Activated naive CD4-positive, alpha-beta T cell treated with anti-CD3 and anti-CD28 coated beads for 36 hours (primary cell): ENCODE results near the gene PPP2R5D. TPM values are rescaled to one million over a fixed set of nuclear protein-coding genes. Genes with fewer than 3 reads are reported as not detected.
A peak's percentile ranks its signal among the peaks of the same experiment; 100 is the strongest.
"Not testable (repeated sequence)": the region's sequence is repeated elsewhere in the genome, so short reads cannot be mapped to it uniquely, and the experiment has no call there.

Source experiments
- CTCF ChIA-PET: fragments of 350-600 bp; sonication (Branson Sonifier 250); formaldehyde crosslinking; loops from one replicate; lab custom pipeline; 2021; ENCODE audit warnings: antibody characterized with exemption; lab: Charles Lee
- DNase-seq: peaks from one replicate; pipeline ENCODE4 v3.0.0-alpha.2; 2020
- H3K27ac Mint-ChIP-seq: one replicate; pipeline ENCODE4 v1.8.0; 2021; ENCODE audit warnings: mild to moderate bottlenecking, mixed read lengths
- H3K27me3 Mint-ChIP-seq: one replicate; pipeline ENCODE4 v1.8.0; 2021; ENCODE audit warnings: low read depth, mixed read lengths
- H3K36me3 Mint-ChIP-seq: one replicate; pipeline ENCODE4 v1.8.0; 2021; ENCODE audit warnings: low read depth, mixed read lengths
- H3K4me1 Mint-ChIP-seq: one replicate; pipeline ENCODE4 v1.8.0; 2021; ENCODE audit warnings: low read depth, mixed read lengths
- H3K4me3 Mint-ChIP-seq: one replicate; pipeline ENCODE4 v1.8.0; 2021; ENCODE audit warnings: mild to moderate bottlenecking, moderate library complexity, mixed read lengths
- H3K9me3 Mint-ChIP-seq: one replicate; pipeline ENCODE4 v1.8.0; 2021; ENCODE audit warnings: mixed read lengths
- intact Hi-C: fragments of 100-400 bp; cut with micrococcal nuclease; formaldehyde crosslinking; loops from one replicate; pipeline ENCODE4 v1.15.1; 2023
- total RNA-seq, 2 experiments: library from RNA; stranded (reverse); gene quantifications; one replicate each; pipeline ENCODE4 v1.2.3, GENCODE V29; 2021

PPP2R5D gene
- total RNA-seq, 2 experiments from 2014 or later = 52.4 to 54.4 TPM

DNA sequence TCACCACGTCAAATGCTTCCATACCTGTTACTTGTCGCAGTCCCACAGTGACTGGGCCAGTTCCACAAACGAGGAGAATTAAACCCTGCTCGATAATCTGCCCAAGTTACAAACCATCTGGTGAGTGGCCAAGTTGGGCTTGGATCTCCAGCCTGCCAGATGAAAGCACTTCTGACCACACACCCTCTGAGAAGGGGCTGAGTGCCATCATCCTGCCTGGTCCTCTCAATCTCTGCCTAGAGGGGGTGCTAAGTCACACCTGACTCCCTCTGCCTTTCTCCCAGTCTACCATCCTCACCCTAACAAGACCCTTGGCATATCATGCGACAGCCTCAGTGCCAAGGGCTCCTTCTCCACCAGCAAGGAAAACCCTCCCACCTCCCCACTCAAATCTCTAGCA lies 52.8 kb downstream of the PPP2R5D start:
- CTCF ChIA-PET = no interaction called here
- Mint-ChIP-seq H3K27ac (no peak overlapping the region), H3K27me3 (no peaks in the 10 kb centered on the region), H3K36me3 (peaks cover 27% of the 10 kb centered on the region), H3K9me3 (no peaks in the 10 kb centered on the region), H3K4me1 (peaks cover 5% of the 10 kb centered on the region), H3K4me3 (no peak overlapping the region)
- no peak for DNase-seq
- intact Hi-C loops = no loop called here

DNA sequence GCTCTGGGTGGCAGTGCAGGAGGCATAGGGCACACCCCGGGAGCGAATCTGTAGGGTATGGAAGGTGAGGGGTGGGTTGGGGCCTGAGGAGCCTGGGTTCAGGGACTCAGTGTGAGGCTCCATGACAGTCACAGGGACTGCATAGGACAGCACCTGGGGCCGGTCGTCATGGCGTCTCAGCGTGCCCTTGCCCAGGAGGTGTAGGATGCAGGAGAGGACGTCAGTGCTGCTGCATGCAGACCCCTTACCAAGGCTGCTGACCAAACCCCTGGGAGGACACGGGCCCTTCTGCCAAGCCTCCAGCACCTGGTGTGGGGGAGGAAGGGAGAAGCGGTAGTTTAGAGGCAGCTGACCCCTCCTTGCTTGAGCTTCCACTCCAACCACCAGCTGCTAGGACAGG lies 53.3 kb downstream of the PPP2R5D start:
- intact Hi-C loops = no loop called here
- Mint-ChIP-seq H3K4me1 (peaks cover 5% of the 10 kb centered on the region), H3K27me3 (no peaks in the 10 kb centered on the region), H3K9me3 (no peaks in the 10 kb centered on the region), H3K36me3 (peaks cover 29% of the 10 kb centered on the region), H3K4me3 (no peak overlapping the region), H3K27ac (no peak overlapping the region)
- CTCF ChIA-PET = no interaction called here
- no peak for DNase-seq

DNA sequence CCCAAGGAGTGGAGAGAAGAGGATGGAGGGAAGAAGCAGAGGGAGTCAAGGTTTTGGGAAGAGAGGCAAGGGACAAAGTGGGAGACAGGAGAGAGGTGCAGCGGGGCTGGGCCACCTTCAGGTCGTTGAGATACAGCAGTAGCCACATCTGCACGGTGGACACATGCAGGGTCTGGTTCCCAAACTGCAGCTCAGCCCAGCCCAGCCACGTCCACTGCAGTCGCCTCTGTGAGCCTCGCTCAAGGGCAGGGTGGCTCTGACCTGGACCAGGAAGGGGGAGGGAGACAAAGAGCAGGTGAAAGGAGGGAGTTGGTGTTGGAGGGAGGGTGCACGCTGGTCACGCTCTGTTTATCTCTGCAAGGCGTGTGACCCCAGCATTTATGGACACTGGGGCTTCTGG lies 54.4 kb downstream of the PPP2R5D start:
- CTCF ChIA-PET = no interaction called here
- no peaks in the 10 kb centered on the region for H3K27me3 Mint-ChIP-seq
- DNase-seq = no peak
- no peaks in the 10 kb centered on the region for H3K4me1 Mint-ChIP-seq
- intact Hi-C loops = no loop called here
- peaks cover 31% of the 10 kb centered on the region for H3K36me3 Mint-ChIP-seq
- no peak overlapping the region for H3K4me3 Mint-ChIP-seq
- H3K27ac Mint-ChIP-seq = no peak overlapping the region
- no peaks in the 10 kb centered on the region for H3K9me3 Mint-ChIP-seq

DNA sequence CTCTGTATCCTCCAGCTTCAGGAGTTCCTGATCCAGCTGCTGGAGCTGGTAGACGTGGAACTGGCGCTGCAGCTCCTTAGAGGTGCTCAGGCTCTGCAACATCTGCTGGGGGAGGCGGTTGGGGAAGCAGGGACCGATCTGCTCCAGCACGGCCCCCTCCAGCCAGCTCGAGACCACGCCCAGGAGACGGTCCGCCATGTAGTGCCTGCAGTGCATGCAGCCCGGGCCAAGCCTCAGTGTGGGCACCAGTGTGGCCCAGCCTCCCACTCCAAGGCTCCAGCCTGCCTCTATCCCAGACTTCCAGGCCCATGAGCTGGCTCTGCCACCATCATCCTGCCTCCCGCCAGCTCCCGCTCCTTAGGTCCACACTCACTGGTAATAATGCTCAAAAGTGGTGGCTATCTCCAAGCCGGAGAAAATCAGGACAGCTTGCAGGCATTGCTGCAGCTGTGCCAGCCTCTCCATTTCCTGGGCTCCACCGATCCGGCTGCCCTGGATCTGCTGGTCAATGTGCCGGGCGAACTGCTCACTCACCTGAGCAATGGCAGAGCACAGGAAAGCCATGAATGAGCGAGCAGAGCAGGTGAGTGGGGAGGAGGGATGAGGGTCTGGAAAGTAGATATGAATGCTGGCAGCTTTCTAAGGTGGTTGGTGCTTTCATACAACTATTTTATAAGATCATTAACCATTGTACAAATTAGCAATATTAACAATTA lies 56.3 kb downstream of the PPP2R5D start:
- Mint-ChIP-seq H3K36me3 (peaks cover 35% of the 10 kb centered on the region), H3K27ac (no peak overlapping the region), H3K4me3 (no peak overlapping the region), H3K27me3 (no peaks in the 10 kb centered on the region), H3K4me1 (no peaks in the 10 kb centered on the region), H3K9me3 (no peaks in the 10 kb centered on the region)
- CTCF ChIA-PET = no interaction called here
- DNase-seq = no peak
- intact Hi-C loops = no loop called here

DNA sequence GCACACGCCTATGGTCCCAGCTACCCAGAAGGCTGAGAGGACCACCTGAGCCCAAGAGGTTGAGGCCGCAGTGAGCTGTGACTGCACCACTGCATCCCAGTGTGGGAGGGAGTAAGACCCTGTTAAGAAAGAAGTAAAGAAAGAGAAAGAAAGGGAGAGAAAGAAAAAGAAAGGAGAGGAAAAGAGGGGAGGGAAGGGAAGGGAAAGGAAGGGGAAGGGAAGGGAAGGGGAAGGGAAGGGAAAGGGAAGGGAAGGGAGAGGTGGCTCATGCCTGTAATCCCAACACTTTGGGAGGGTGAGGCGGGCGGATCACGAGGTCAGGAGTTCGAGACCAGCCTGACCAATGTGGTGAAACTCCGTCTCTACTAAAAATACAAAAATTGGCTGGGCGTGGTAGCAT lies 57.1 kb downstream of the PPP2R5D start:
- H3K4me1 Mint-ChIP-seq, intact Hi-C loops, CTCF ChIA-PET, H3K4me3 Mint-ChIP-seq, H3K27me3 Mint-ChIP-seq, H3K9me3 Mint-ChIP-seq, H3K27ac Mint-ChIP-seq, DNase-seq: not testable (repeated sequence)
- peaks cover 34% of the 10 kb centered on the region for H3K36me3 Mint-ChIP-seq

GRCh38 chr6:43043310-43043709 lies 58.9 kb downstream of the PPP2R5D start:
- H3K4me3 Mint-ChIP-seq = no peak overlapping the region
- H3K9me3 Mint-ChIP-seq = no peaks in the 10 kb centered on the region
- peaks cover 32% of the 10 kb centered on the region for H3K36me3 Mint-ChIP-seq
- CTCF ChIA-PET = interaction anchor here (0.6 kb wide), 1 partner anchor 451 kb away, joined by 3 read pairs; no protein-coding TSS in a partner anchor
- no peak overlapping the region for H3K27ac Mint-ChIP-seq
- DNase-seq = no peak
- H3K4me1 Mint-ChIP-seq = no peaks in the 10 kb centered on the region
- no peaks in the 10 kb centered on the region for H3K27me3 Mint-ChIP-seq
- intact Hi-C loops = no loop called here

DNA sequence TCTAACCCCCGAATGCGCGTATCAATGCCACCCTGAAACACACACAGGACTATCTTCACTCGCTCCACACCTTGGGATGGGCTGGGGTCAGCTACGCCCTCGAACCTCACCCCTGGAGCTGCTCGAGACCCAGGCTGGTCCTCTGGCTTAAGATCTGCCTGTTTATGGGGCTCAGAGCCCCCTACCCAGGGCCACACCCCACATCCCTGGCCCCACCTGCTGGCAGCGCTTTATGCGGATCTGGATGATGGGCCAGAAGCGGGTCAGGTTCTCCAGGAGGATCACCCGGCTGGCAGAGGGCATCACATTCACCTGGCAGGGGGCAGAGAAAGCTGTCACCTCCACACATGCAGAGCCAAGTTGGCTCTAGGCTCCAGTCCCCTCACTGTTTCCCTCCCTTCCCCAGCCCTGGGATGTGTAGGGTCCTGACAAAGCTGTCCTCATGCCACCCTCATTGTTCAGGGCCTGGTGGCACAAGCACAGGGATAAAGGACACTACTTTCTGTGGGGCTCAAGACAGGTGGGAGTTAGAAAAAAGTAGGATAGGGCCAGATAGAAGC lies 61.1 kb downstream of the PPP2R5D start:
- Mint-ChIP-seq H3K27ac (no peak overlapping the region), H3K9me3 (no peaks in the 10 kb centered on the region), H3K36me3 (peaks cover 37% of the 10 kb centered on the region), H3K4me3 (no peak overlapping the region), H3K27me3 (no peaks in the 10 kb centered on the region), H3K4me1 (peaks cover under 1% of the 10 kb centered on the region)
- CTCF ChIA-PET = no interaction called here
- intact Hi-C loops = no loop called here
- no peak for DNase-seq

DNA sequence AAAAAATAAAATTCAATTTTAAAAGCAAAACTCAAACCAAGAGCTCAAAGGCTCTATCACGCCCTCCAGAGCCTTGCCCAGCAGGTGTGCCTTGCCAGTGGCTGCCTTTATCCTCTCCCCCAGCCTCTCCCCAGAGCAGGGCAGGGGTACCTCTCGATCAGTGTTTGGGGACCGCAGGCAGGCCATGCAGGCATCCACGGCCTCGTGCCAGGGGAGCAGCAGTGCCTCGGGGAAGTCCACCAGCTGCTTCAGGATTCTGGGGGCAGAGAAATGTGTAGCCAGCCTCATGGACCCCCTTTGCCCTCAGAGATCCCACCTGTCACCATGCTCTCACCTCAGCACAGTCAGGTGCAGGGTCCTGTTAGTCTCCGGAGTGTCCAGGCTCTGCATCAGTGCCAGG lies 63.6 kb downstream of the PPP2R5D start:
- peaks cover 30% of the 10 kb centered on the region for H3K36me3 Mint-ChIP-seq
- peaks cover 21% of the 10 kb centered on the region for H3K4me1 Mint-ChIP-seq
- H3K27me3 Mint-ChIP-seq = no peaks in the 10 kb centered on the region
- no peaks in the 10 kb centered on the region for H3K9me3 Mint-ChIP-seq
- intact Hi-C loops = no loop called here
- CTCF ChIA-PET = interaction anchor here (0.7 kb wide), 1 partner anchor 365 kb away, joined by 3 read pairs; no protein-coding TSS in a partner anchor
- no peak overlapping the region for H3K27ac Mint-ChIP-seq
- no peak overlapping the region for H3K4me3 Mint-ChIP-seq
- no peak for DNase-seq

GRCh38 chr6:43050981-43051380 lies 66.6 kb downstream of the PPP2R5D start:
- no peaks in the 10 kb centered on the region for H3K9me3 Mint-ChIP-seq
- H3K4me1 Mint-ChIP-seq = peaks cover 26% of the 10 kb centered on the region
- H3K27me3 Mint-ChIP-seq = no peaks in the 10 kb centered on the region
- H3K4me3 Mint-ChIP-seq = no peak overlapping the region
- H3K27ac Mint-ChIP-seq = peak overlapping the region; percentile 37
- DNase-seq = no peak
- intact Hi-C loops = no loop called here
- CTCF ChIA-PET = no interaction called here
- H3K36me3 Mint-ChIP-seq = peaks cover 25% of the 10 kb centered on the region

- CTCF ChIA-PET = no interaction called here
- intact Hi-C loops = no loop called here
- H3K27me3 Mint-ChIP-seq = no peaks in the 10 kb centered on the region
These were observed 68.0 kb downstream of the PPP2R5D start for GRCh38 chr6:43052225-43052841.

GRCh38 chr6:43052842-43053544 lies 68.6 kb downstream of the PPP2R5D start:
- intact Hi-C loops = loop anchor here (1.0 kb wide), 5 partner anchors 39 to 152 kb away; partner anchors contain the start of genes KLHDC3, PEX6 and SRF
- peak overlapping the region; percentile 90 for H3K27ac Mint-ChIP-seq
- H3K4me1 Mint-ChIP-seq = peaks cover 32% of the 10 kb centered on the region
- H3K4me3 Mint-ChIP-seq = peak overlapping the region; percentile 99
- CTCF ChIA-PET = interaction anchor here (1.5 to 2.9 kb wide), 2 partner anchors 39 to 91 kb away, joined by 3 to 17 read pairs; partner anchors contain the start of genes KLHDC3 and MEA1
- DNase-seq = peak; percentile 32
- H3K9me3 Mint-ChIP-seq = no peaks in the 10 kb centered on the region
- H3K36me3 Mint-ChIP-seq = peaks cover 33% of the 10 kb centered on the region
- H3K27me3 Mint-ChIP-seq = no peaks in the 10 kb centered on the region

More at GRCh38 chr6:43052225-43052841, 68.0 kb downstream of the PPP2R5D start:
- peak overlapping the region; percentile 99 for H3K4me3 Mint-ChIP-seq
- H3K27ac Mint-ChIP-seq = peak overlapping the region; percentile 90
- DNase-seq = no peak
- peaks cover 26% of the 10 kb centered on the region for H3K4me1 Mint-ChIP-seq
- no peaks in the 10 kb centered on the region for H3K9me3 Mint-ChIP-seq
- H3K36me3 Mint-ChIP-seq = peaks cover 30% of the 10 kb centered on the region
